Suprapubic skin (tissue), 4 donors: Measurements from ENCODE around the gene MYO18A. TPM values are rescaled to one million over a fixed set of nuclear protein-coding genes. Genes with fewer than 3 reads are reported as not detected.

Source experiments
- DNase-seq, 2 donors: peaks; one replicate each; pipeline ENCODE4 v3.0.0-alpha.2; 2019; ENCODE audit warnings: low spot score in 2 of 2
- H3K27ac ChIP-seq: fragments of 200-600 bp; sonication (generic); one replicate; pipeline ENCODE4 v1.5.1; 2019
- H3K27me3 ChIP-seq: fragments of 200-600 bp; sonication (generic); one replicate; pipeline ENCODE4 v1.5.1; 2019
- H3K36me3 ChIP-seq: fragments of 200-600 bp; sonication (generic); one replicate; pipeline ENCODE4 v1.5.1; 2019
- H3K4me1 ChIP-seq: fragments of 200-600 bp; sonication (generic); one replicate; pipeline ENCODE4 v1.5.1; 2019
- H3K4me3 ChIP-seq: fragments of 200-600 bp; sonication (generic); one replicate; pipeline ENCODE4 v1.5.1; 2019; ENCODE audit warnings: mild to moderate bottlenecking
- H3K9me3 ChIP-seq: fragments of 200-600 bp; sonication (generic); one replicate; pipeline ENCODE4 v1.5.1; 2019
- CTCF ChIP-seq, 2 donors: fragments of 200-600 bp in 1 of 2; fragments of 450-650 bp in 1 of 2; sonication (generic) in 1 of 2; IDR thresholded peaks; one replicate each; pipeline ENCODE4 v1.5.1; 2016 to 2019; ENCODE audit warnings: antibody characterized with exemption in 2 of 2, mild to moderate bottlenecking in 1 of 2, moderate library complexity in 1 of 2
- EP300 ChIP-seq: sonication (generic); formaldehyde crosslinking; IDR thresholded peaks from one replicate; pipeline ENCODE4 v1.6.1; 2017; ENCODE audit warnings: antibody characterized with exemption
- POLR2A ChIP-seq, 2 donors: fragments of 450-650 bp; IDR thresholded peaks; one replicate each; pipeline ENCODE4 v1.6.1; 2017; ENCODE audit warnings: antibody characterized with exemption in 2 of 2, mild to moderate bottlenecking in 2 of 2, moderate library complexity in 2 of 2
- POLR2AphosphoS5 ChIP-seq, 3 donors: sonication (generic); formaldehyde crosslinking; IDR thresholded peaks; one replicate each; pipeline ENCODE4 v1.6.1; 2017; ENCODE audit warnings: antibody characterized with exemption in 3 of 3
- WGBS: methylation state at CpG from one replicate; pipeline ENCODE4 v1.1.5; 2018; 5-methylcytosine and 5-hydroxymethylcytosine counted together
- total RNA-seq, 4 donors: library from RNA; depleted of rRNA; stranded (reverse); fragments of >200 nt; gene quantifications; one replicate each; pipeline ENCODE4 v1.1.0, GENCODE V29; 2016

Gene MYO18A
- total RNA-seq, 4 donors from 2014 or later, result 87.6 to 253 (median 106) TPM

- WGBS, result 95% methylated on average over 3 of the region's 3 CpGs
- Histone ChIP-seq H3K36me3 (no peaks in the 10 kb centered on the region), H3K27me3 (no peaks in the 10 kb centered on the region), H3K27ac (no peak overlapping the region), H3K9me3 (no peaks in the 10 kb centered on the region), H3K4me3 (no peak overlapping the region), H3K4me1 (no peaks in the 10 kb centered on the region)
- no peak for TF ChIP-seq CTCF (IDR thresholded peaks at IDR 0.05)
- TF ChIP-seq EP300, result no peak
- no peak for TF ChIP-seq POLR2A (IDR thresholded peaks at IDR 0.05)
- TF ChIP-seq POLR2AphosphoS5 (IDR thresholded peaks at IDR 0.05), result no peak
- DNase-seq, result no peak
Measured at GRCh38 chr17:29194669-29195068, 14.5 kb upstream of the MYO18A start.

GRCh38 chr17:29193146-29193545, 12.9 kb upstream of the MYO18A start:
- H3K27ac ChIP-seq, result no peak overlapping the region
- DNase-seq, result no peak
- no peaks in the 10 kb centered on the region for H3K9me3 ChIP-seq
- no peaks in the 10 kb centered on the region for H3K27me3 ChIP-seq
- no peaks in the 10 kb centered on the region for H3K36me3 ChIP-seq
- WGBS, result 80% methylated on average over 2 of the region's 2 CpGs
- TF ChIP-seq CTCF (IDR thresholded peaks at IDR 0.05) (no peak), POLR2AphosphoS5 (IDR thresholded peaks at IDR 0.05) (no peak), POLR2A (IDR thresholded peaks at IDR 0.05) (no peak), EP300 (no peak)
- H3K4me1 ChIP-seq, result no peaks in the 10 kb centered on the region
- no peak overlapping the region for H3K4me3 ChIP-seq

GRCh38 chr17:29190592-29191207, 10.5 kb upstream of the MYO18A start:
- TF ChIP-seq POLR2AphosphoS5 (IDR thresholded peaks at IDR 0.05) (no peak), CTCF (IDR thresholded peaks at IDR 0.05) (no peak), POLR2A (IDR thresholded peaks at IDR 0.05) (no peak), EP300 (no peak)
- DNase-seq, result peak in 1 of 2 donors; percentile 20
- 86% methylated on average over 4 of the region's 4 CpGs for WGBS
- Histone ChIP-seq H3K4me1 (no peaks in the 10 kb centered on the region), H3K27me3 (no peaks in the 10 kb centered on the region), H3K36me3 (no peaks in the 10 kb centered on the region), H3K9me3 (no peaks in the 10 kb centered on the region), H3K27ac (no peak overlapping the region), H3K4me3 (no peak overlapping the region)

GRCh38 chr17:29190039-29190438, 9.8 kb upstream of the MYO18A start:
- Histone ChIP-seq H3K4me1 (no peaks in the 10 kb centered on the region), H3K9me3 (no peaks in the 10 kb centered on the region), H3K36me3 (no peaks in the 10 kb centered on the region), H3K27ac (no peak overlapping the region), H3K27me3 (no peaks in the 10 kb centered on the region), H3K4me3 (no peak overlapping the region)
- DNase-seq, result peak in 1 of 2 donors; percentile 35
- WGBS, result 90% methylated on average over 2 of the region's 2 CpGs
- TF ChIP-seq EP300 (no peak), CTCF (IDR thresholded peaks at IDR 0.05) (no peak), POLR2A (IDR thresholded peaks at IDR 0.05) (no peak), POLR2AphosphoS5 (IDR thresholded peaks at IDR 0.05) (no peak)

GRCh38 chr17:29189355-29189754, 9.2 kb upstream of the MYO18A start:
- 80% methylated on average over 2 of the region's 2 CpGs for WGBS
- H3K27ac ChIP-seq, result no peak overlapping the region
- no peak for DNase-seq
- H3K36me3 ChIP-seq, result no peaks in the 10 kb centered on the region
- no peak overlapping the region for H3K4me3 ChIP-seq
- no peak for TF ChIP-seq EP300
- TF ChIP-seq POLR2AphosphoS5 (IDR thresholded peaks at IDR 0.05), result no peak
- TF ChIP-seq CTCF (IDR thresholded peaks at IDR 0.05), result no peak
- no peak for TF ChIP-seq POLR2A (IDR thresholded peaks at IDR 0.05)
- no peaks in the 10 kb centered on the region for H3K27me3 ChIP-seq
- H3K4me1 ChIP-seq, result no peaks in the 10 kb centered on the region
- no peaks in the 10 kb centered on the region for H3K9me3 ChIP-seq
